ENCODE data around the gene RGMA. TPM values are rescaled to one million over a fixed set of nuclear protein-coding genes. Genes with fewer than 3 reads are reported as not detected.

Gene RGMA
- total and polyA plus RNA-seq, 7 donors = 1.4 to 58.6 (median 21.8) TPM

GRCh38 chr15:93131485-93132095, 42.6 kb upstream of the RGMA start:
- Histone ChIP-seq H3K4me1 (no peaks in the 10 kb centered on the region), H3K27ac (no peak overlapping the region), H3K9me3 (no peaks in the 10 kb centered on the region), H3K4me3 (no peak overlapping the region), H3K27me3 (no peaks in the 10 kb centered on the region), H3K36me3 (no peaks in the 10 kb centered on the region)
- intact Hi-C loops (cut with DNase I) = no loop called here
- DNase-seq = no peak
- 89 to 95% methylated on average over 10 of the region's 10 CpGs for WGBS, 2 donors
- no peak for TF ChIP-seq CTCF (IDR thresholded peaks at IDR 0.05)
- no peak for TF ChIP-seq POLR2AphosphoS5 (IDR thresholded peaks at IDR 0.05)

DNA sequence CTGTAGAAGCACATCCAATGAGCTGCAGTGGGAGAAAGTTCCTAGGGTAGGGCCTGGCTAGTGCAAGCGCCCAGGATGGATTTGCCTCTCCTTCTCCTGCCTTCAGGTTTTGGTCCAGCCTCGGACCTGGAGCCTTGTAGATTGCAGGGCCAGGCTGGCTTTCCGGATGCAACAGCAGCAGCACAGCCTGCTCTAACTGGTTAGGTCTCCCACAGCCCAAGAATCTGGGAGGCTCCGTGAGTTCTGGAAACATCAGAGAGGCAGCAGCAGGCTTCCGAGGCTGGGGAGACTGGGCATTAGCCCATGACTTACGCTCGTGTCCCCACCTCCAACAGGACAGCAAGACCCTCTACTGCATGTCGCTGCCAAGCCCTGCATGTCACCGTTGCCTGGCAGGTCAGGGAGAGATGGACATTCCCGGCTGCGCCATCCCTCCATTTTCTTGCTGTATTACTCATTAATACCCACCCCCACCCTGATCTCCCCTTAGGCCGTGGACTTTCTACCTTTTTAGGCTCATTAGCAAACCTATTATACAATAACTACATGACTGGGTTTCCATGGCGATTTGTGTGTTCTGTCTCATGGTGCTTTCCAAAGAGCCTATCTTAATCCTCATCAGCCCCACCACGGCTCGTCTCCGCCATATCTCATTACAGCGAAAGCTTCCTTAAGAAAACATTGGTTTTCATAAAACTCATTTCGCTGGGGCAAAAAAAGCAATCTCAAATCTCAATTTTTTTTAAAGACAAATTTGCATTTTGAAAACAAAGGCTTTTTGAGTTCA, 40.9 kb upstream of the RGMA start:
- Histone ChIP-seq H3K9me3 (no peaks in the 10 kb centered on the region), H3K36me3 (no peaks in the 10 kb centered on the region), H3K4me1 (no peaks in the 10 kb centered on the region), H3K27ac (no peak overlapping the region), H3K4me3 (no peak overlapping the region), H3K27me3 (no peaks in the 10 kb centered on the region)
- no peak for DNase-seq
- intact Hi-C loops (cut with DNase I) = no loop called here
- TF ChIP-seq POLR2A (IDR thresholded peaks at IDR 0.05) (no peak), CTCF (IDR thresholded peaks at IDR 0.05) (no peak), POLR2AphosphoS5 (IDR thresholded peaks at IDR 0.05) (no peak), EP300 (IDR thresholded peaks at IDR 0.05) (no peak)
- WGBS, 2 donors = 83 to 88% methylated on average over 18 of the region's 18 CpGs

GRCh38 chr15:93127286-93127685, 38.3 kb upstream of the RGMA start:
- 68 to 80% methylated on average over 6 of the region's 6 CpGs for WGBS, 2 donors
- Histone ChIP-seq H3K4me1 (no peaks in the 10 kb centered on the region), H3K36me3 (no peaks in the 10 kb centered on the region), H3K27ac (peak overlapping the region in 1 of 4 donors; percentile 46), H3K4me3 (no peak overlapping the region), H3K9me3 (no peaks in the 10 kb centered on the region), H3K27me3 (no peaks in the 10 kb centered on the region)
- DNase-seq = no peak
- intact Hi-C loops (cut with DNase I) = no loop called here
- no peak for TF ChIP-seq POLR2A (IDR thresholded peaks at IDR 0.05)
- no peak for TF ChIP-seq CTCF (IDR thresholded peaks at IDR 0.05)
- TF ChIP-seq EP300 (IDR thresholded peaks at IDR 0.05) = no peak
- TF ChIP-seq POLR2AphosphoS5 (IDR thresholded peaks at IDR 0.05) = no peak

DNA sequence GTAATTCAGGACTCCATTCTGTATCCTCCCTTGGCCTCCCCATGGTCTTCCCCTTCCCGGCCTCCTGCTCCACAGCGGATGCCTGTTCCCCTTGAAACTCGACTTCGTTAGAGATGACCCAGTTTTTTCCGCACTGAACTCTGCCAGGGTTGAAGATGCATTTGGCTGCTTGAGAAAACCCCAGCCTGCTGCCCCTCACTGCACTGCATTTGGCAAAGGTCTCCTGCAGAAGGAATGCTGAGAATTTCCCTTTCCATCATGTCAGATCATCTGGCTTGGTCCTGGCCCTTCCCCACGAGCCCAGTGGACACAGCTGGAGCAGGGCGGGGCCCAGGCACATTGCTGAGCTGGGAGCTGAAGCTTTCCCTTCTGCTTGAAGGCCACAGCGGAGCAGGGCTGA, 37.6 kb upstream of the RGMA start:
- Histone ChIP-seq H3K4me3 (no peak overlapping the region), H3K36me3 (no peaks in the 10 kb centered on the region), H3K27me3 (no peaks in the 10 kb centered on the region), H3K9me3 (no peaks in the 10 kb centered on the region), H3K27ac (peak overlapping the region in 1 of 4 donors; percentile 46), H3K4me1 (no peaks in the 10 kb centered on the region)
- DNase-seq = no peak
- WGBS, 2 donors = 71 to 77% methylated on average over 8 of the region's 8 CpGs
- TF ChIP-seq POLR2AphosphoS5 (IDR thresholded peaks at IDR 0.05) (no peak), EP300 (IDR thresholded peaks at IDR 0.05) (no peak), POLR2A (IDR thresholded peaks at IDR 0.05) (no peak), CTCF (IDR thresholded peaks at IDR 0.05) (no peak)
- intact Hi-C loops (cut with DNase I) = no loop called here
